Left kidney (tissue), 2 donors: Measurements from ENCODE around the gene C5. TPM values are rescaled to one million over a fixed set of nuclear protein-coding genes. Genes with fewer than 3 reads are reported as not detected.

Experiments used
- DNase-seq: peaks from one replicate; pipeline ENCODE4 v3.0.0-alpha.2; 2013
- polyA plus RNA-seq: library from polyadenylated mRNA; unstranded; fragments of 120-200 nt; gene quantifications from one replicate; pipeline ENCODE4 v1.2.1, GENCODE V29; 2013; ENCODE audit not compliant: insufficient read length

Gene C5
- polyA plus RNA-seq, 1 donor = 19.5 TPM

DNA sequence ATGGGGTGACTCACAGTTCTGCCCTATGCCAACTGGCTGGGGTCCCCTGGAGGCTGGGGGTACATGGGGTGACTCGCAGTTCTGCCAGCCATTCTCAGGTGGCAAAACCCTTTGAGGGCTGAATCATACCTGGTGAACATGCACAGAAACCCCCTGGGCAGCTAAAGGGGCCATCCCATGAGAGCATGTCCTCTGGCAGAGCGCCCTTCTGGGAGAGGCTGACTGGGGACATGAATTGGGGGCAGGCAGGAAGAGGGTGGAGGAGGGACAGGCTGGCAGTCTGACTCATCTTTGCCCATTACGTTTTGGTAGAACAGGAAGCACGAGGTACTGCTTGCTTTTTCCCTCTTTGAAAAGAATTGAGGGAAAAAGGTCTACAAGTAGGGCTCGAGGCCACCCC, 140.2 kb downstream of the C5 start:
- no peak for DNase-seq

DNA sequence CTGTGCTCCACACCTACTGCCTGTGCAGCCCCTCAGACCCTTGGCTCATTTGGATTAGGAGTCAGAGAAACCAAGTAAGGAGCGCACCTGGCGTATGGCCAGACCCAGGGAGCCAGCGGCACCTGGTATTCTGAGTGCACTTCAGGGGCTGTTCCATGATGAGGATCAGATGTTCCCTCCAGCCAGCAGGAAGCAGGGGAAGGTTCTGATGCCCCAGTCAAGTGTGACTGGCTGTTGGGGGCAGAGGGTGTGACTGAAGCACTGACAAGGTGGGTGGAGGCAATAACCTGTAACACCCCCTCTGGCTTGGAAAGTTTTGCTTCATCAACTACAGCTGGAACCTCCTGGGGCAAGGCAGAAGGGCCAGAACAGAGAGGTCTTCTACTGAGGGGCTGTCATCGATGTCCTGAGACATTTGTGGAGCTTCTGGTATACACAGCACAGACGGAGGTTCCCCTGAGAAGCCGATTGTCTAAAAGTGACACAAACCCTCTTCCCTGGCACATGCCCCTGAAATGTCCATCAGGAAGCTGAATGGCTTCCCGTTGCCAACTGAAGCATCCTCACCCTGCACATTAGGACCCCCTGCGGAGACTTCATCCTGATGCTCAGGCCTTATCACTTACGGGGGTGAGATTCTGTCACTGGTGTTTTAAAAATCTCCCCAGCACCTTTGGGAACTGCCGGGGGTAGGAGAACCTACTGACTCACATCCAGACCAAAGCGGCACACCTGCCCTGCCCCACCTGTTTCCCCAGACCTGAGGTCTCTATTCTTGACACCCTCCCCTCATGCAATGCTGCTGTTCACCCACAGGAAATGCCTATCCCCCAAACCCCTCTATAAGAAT, 144.5 kb downstream of the C5 start:
- no peak for DNase-seq

DNA sequence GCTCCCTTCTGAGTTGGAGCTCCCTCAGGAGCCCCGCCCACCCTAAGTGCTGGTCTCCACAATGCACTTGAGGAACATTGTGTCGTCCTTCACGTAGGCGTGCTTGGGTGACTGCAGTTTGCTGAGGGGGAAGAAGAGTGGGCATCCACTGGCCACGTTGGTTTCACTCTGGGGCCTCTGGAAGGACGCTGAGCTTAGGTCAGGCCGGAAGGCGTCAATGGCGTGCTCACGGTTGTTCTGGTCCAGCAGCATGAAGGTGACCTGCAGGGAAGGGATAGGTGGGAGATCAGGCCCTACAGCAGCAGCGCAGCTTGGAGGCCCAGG, 145.1 kb downstream of the C5 start:
- no peak for DNase-seq

DNA sequence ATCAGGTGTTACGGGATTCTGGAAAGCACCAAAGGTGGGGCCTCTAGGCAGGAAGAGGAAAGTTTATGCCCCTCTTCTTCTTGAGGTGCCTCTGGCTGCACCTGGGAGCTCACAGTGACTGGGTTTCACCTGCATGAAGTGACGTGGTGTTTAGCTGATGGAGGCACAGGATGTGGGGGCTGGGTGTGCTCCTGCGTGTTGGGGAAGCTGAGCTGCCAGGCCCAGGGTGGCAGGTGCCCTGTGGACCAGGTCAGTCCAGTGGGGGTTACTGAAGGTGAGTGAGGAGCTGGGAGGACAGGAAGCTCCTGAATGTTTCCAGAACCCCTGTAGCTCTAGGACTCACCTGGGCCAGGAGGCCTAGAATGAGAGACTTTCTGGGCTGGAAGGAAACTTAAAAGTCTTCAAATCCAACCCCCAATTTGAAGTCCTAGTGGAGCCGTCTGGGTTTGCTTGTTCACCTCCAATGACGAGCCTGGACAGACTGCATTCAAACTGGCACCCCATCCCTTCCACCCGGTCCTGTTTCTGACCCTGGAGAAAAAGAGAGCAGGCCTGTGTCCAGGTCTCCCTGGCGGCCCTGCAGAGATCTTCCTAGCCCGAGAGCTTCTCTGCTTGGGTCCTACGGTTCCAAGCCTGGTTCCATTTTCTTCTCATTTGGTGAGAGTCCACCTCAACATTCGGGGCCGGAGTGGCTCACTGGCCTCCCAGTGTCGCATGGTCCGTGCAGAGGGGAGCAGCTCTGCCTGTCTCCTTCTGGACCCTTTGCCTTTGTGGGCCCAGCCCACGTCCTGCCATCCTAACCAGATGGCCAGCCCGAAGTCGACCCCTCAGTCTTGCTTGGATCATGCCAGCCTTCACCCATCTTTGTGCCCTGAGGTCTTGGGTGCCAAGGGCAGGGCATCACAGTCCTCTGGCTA, 145.8 kb downstream of the C5 start:
- no peak for DNase-seq

DNA sequence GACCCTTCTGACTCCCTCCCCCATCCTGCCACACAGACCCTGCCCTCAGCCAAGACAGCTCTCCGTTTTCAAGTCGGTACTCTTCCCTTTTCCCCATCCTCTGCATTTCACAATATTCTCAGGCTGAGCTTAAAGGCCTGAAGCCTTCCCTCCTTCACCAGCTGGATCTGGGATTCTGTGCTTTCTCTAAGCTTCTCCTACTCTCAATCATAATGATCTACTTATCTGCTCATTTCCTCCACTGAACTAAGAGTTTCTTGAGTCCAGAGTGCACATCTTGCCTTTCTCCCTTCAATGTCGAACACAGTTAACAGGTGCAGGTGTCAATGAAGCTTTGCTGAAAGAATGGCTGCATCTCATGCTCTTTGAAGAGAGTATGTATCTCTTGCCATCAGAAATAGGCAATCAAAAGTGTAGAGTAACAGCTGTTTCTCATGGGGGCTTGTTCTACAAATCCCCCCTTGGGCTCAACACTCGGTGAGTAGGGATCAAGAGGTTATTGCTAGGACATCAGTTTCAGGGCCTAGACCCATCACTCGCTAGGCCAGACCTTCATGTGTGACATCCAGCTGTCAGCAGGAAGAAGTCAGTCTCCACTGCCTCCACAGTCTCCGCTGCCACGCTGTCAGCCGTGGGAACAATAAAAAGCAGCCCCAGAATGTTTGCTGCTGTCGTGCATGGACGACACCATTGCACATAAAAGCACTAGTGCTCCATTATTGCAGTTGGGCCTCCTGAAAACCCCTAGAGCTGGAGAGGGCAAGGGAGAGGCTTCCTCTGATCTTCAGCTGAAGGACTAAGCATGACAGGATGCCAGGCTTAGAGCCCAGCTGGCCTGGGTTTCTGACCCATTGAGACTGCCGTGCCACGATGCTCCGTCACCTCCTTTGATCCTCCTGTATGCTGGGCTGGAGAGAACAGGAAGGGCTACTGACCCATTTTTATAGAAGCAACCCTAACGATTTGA, 147.2 kb downstream of the C5 start:
- DNase-seq = no peak

Other genes starting within 250 kb of the C5 start
- 38.7 TPM for gene PSMD5, start 207.4 kb downstream of the C5 start, polyA plus RNA-seq
- gene PHF19, start 173.1 kb downstream of the C5 start, polyA plus RNA-seq = 43.4 TPM
- gene TRAF1, start 123.5 kb downstream of the C5 start, polyA plus RNA-seq = 7.1 TPM
- gene CNTRL, start 24.7 kb upstream of the C5 start, polyA plus RNA-seq = 43.6 TPM
- gene RAB14, start 151.6 kb upstream of the C5 start, polyA plus RNA-seq = 109 TPM
- gene GSN, start 217.9 kb upstream of the C5 start, polyA plus RNA-seq = 161 TPM